T-cell (primary cell): ENCODE results near the gene PPA2. TPM values are rescaled to one million over a fixed set of nuclear protein-coding genes. Genes with fewer than 3 reads are reported as not detected.
A peak's percentile ranks its signal among the peaks of the same experiment; 100 is the strongest.
"Not testable (repeated sequence)": the region's sequence is repeated elsewhere in the genome, so short reads cannot be mapped to it uniquely, and the experiment has no call there.

Experiments
- ATAC-seq, 4 experiments: fragments of 200-7000 bp in 3 of 4; fragments of 150-1000 bp in 1 of 4; cut with Tn5 transposase; replicated peaks in 1 of 4; 1 replicate in 3 of 4; 2 replicates in 1 of 4; pipeline ENCODE4 v1.10.0; 2021; ENCODE audit warnings: moderate library complexity in 3 of 4, mild to moderate bottlenecking in 2 of 4, moderate number of reproducible peaks in 1 of 4
- CTCF ChIA-PET, 2 donors: fragments of 300-600 bp; sonication (Branson Sonifier 250); formaldehyde crosslinking; loops; one replicate each; lab custom pipeline; 2022; ENCODE audit warnings: antibody characterized with exemption in 2 of 2; lab: Charles Lee
- POLR2A ChIA-PET, 2 donors: fragments of 300-600 bp; sonication (Branson Sonifier 250); formaldehyde crosslinking; loops; one replicate each; lab custom pipeline; 2022; ENCODE audit warnings: antibody characterized with exemption in 2 of 2; lab: Charles Lee
- DNase-seq, 35 experiments: peaks; one replicate each; pipeline versions ENCODE4 v3.0.0 to v3.0.0-alpha.2; 2013 to 2023
- H3K27ac ChIP-seq: one replicate; pipeline ENCODE4 v1.5.1; 2013; ENCODE audit warnings: low read length
- H3K27me3 ChIP-seq, 2 experiments: replicated peaks in 1 of 2; 1 replicate in 1 of 2; 2 replicates in 1 of 2; pipeline versions ENCODE4 v1.6.1 to v1.7.0; 2013; ENCODE audit warnings: low read length in 1 of 2, mixed read lengths in 1 of 2; ENCODE audit not compliant: control insufficient read depth in 2 of 2, insufficient read depth in 2 of 2; ENCODE audit errors: extremely low read depth in 1 of 2
- H3K36me3 ChIP-seq, 2 donors: 1 replicate in 1 of 2; 2 replicates in 1 of 2; pipeline versions ENCODE4 v1.6.1 to v1.7.0; 2013; ENCODE audit warnings: low read length in 1 of 2; ENCODE audit not compliant: control insufficient read depth in 2 of 2, insufficient read depth in 1 of 2; ENCODE audit errors: extremely low read depth in 1 of 2
- H3K4me1 ChIP-seq, 2 experiments: 1 replicate in 1 of 2; 2 replicates in 1 of 2; pipeline versions ENCODE4 v1.6.1 to v1.7.0; 2013; ENCODE audit warnings: low read length in 2 of 2, mixed read lengths in 1 of 2; ENCODE audit not compliant: insufficient read depth in 2 of 2, control insufficient read depth in 1 of 2; ENCODE audit errors: extremely low read depth in 1 of 2
- H3K4me3 ChIP-seq, 2 donors: 1 replicate in 1 of 2; 2 replicates in 1 of 2; pipeline versions ENCODE4 v1.5.1 to v1.7.0; 2013; ENCODE audit warnings: mild to moderate bottlenecking in 2 of 2, low read length in 1 of 2, moderate library complexity in 1 of 2; ENCODE audit not compliant: control insufficient read depth in 1 of 2; ENCODE audit errors: extremely low read depth in 1 of 2
- H3K9me3 ChIP-seq: 2 replicates; pipeline ENCODE4 v1.7.0; 2013
- H3K27ac Mint-ChIP-seq, 2 donors: one replicate each; pipeline ENCODE4 v1.8.0; 2020 to 2021; ENCODE audit warnings: mild to moderate bottlenecking in 2 of 2, mixed read lengths in 2 of 2
- H3K27me3 Mint-ChIP-seq, 2 donors: one replicate each; pipeline ENCODE4 v1.8.0; 2021 to 2022; ENCODE audit warnings: mixed read lengths in 2 of 2
- H3K36me3 Mint-ChIP-seq: one replicate; pipeline ENCODE4 v1.8.0; 2021; ENCODE audit warnings: mixed read lengths
- H3K4me1 Mint-ChIP-seq, 3 donors: one replicate each; pipeline ENCODE4 v1.8.0; 2020 to 2022; ENCODE audit warnings: mixed read lengths in 3 of 3, mild to moderate bottlenecking in 1 of 3
- H3K4me3 Mint-ChIP-seq, 3 donors: one replicate each; pipeline ENCODE4 v1.8.0; 2020 to 2022; ENCODE audit warnings: mild to moderate bottlenecking in 3 of 3, mixed read lengths in 3 of 3, moderate library complexity in 3 of 3
- H3K9me3 Mint-ChIP-seq, 3 donors: one replicate each; pipeline ENCODE4 v1.8.0; 2020 to 2022; ENCODE audit warnings: mixed read lengths in 3 of 3
- WGBS: methylation state at CpG from one replicate; pipeline ENCODE4 v1.1.5; 2013; ENCODE audit warnings: missing lambda C conversion rate; ENCODE audit not compliant: insufficient coverage; 5-methylcytosine and 5-hydroxymethylcytosine counted together
- total RNA-seq, 35 experiments: library from RNA in 6 of 35; stranded (reverse) in 6 of 35; fragments of 120-200 nt in 1 of 35; gene quantifications; one replicate each; pipeline versions ENCODE4 v1.2.1 to v1.2.4 and lab custom pipeline; 2013 to 2026

The PPA2 gene
- total RNA-seq, 5 donors from 2014 or later (not counting 1 experiment from before 2014, with no cell fraction given), result 43.0 to 56.4 (median 52.6) TPM

DNA sequence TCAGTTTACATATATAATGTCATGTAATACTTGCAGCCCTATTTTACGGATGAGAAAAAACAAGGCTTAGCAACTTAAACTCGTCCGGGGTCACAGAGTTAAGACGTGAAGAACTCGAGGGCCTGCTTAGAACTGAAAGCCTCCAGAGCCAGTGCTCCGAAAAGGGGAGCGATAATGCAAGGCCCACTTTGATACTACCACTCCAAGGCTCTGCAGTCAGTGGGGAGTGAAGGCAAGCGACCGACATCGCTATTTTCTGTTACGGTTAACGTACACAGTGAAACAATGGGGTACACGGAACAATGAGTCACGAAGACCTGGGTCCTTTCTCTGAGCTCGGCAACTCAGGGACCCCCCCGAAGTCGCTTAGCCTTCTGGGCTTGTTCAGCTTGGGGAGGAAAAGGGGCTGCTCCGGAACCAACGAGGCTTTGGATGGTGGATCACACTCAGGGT, 965 bp downstream of the PPA2 start:
- H3K27me3 Mint-ChIP-seq, result no peaks in the 10 kb centered on the region
- H3K27ac Mint-ChIP-seq, result peak overlapping the region; percentile 97 to 98
- POLR2A ChIA-PET, result interaction anchor here in 1 of 2 donors (0.7 kb wide), 1 partner anchor 12 kb away, joined by 3 read pairs; no protein-coding TSS in a partner anchor
- no peaks in the 10 kb centered on the region for H3K9me3 Mint-ChIP-seq
- no peaks in the 10 kb centered on the region for H3K9me3 ChIP-seq
- H3K4me1 ChIP-seq, result peaks cover 8 to 20% of the 10 kb centered on the region in 2 experiments
- DNase-seq (peak in 4 of 35 experiments; percentile 0 to 72 (median 68)), ATAC-seq (peak in 2 of 4 experiments; percentile 21 to 28)
- CTCF ChIA-PET, result interaction anchor here (0.7 to 3.2 kb wide), 13 partner anchors 9 to 843 kb away, joined by 3 to 21 read pairs (median 3); partner anchors contain the start of genes AIMP1 (in 1 of the 2) and TBCK (in 1 of the 2)
- peak overlapping the region; percentile 99 for H3K4me3 Mint-ChIP-seq
- 17% methylated on average over 15 of the region's 19 CpGs for WGBS
- H3K27ac ChIP-seq, result peak overlapping the region; percentile 86
- peak overlapping the region; percentile 62 to 97 for H3K4me3 ChIP-seq
- H3K27me3 ChIP-seq, result no peaks in the 10 kb centered on the region
- H3K4me1 Mint-ChIP-seq, result peaks cover 51 to 63% (median 51%) of the 10 kb centered on the region in 3 donors
- H3K36me3 Mint-ChIP-seq, result peaks cover 3% of the 10 kb centered on the region
- H3K36me3 ChIP-seq, result no peaks in the 10 kb centered on the region

DNA sequence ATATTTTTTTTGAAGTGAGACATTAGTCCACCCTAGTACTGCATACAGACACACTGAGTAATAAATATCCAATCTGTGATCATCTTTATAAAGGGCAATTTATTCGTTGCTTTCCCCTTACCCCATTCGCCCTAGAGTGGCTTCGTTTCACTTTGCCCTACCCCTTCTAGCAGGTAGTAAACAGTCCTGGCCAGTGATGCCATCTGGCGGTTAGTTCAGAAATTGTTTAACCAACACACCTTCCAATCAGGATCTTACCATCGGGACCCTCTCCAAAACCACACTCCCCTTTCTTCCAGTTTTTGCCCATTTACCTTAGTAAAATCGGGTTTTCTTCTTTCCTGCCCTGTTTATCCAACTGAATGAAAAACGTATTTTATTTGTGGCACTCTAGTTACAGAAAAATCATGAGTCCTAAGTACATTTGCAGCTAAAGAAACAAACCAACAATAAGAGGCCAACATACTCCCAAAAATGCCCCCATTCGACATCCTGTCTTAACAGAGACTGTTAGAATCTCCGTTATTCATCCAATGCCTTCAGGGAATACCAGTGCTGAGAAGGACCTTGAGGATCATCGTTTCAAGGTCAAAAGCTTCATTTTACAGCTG, 2.2 kb downstream of the PPA2 start:
- Histone ChIP-seq H3K27me3 (no peaks in the 10 kb centered on the region), H3K4me1 (peaks cover 8 to 20% of the 10 kb centered on the region in 2 experiments), H3K9me3 (no peaks in the 10 kb centered on the region), H3K27ac (peak overlapping the region; percentile 17), H3K4me3 (no peak overlapping the region), H3K36me3 (peaks cover 1 to 5% of the 10 kb centered on the region in 2 donors)
- peak; percentile 31 to 43 (median 37) for ATAC-seq
- H3K4me1 Mint-ChIP-seq, result peaks cover 60 to 75% (median 60%) of the 10 kb centered on the region in 3 donors
- peak; percentile 5 to 86 (median 61) for DNase-seq
- H3K27me3 Mint-ChIP-seq, result no peaks in the 10 kb centered on the region
- peaks cover 13% of the 10 kb centered on the region for H3K36me3 Mint-ChIP-seq
- 17% methylated on average over 9 of the region's 10 CpGs for WGBS
- POLR2A ChIA-PET, result interaction anchor here in 1 of 2 donors (0.6 kb wide), 1 partner anchor 86 kb away, joined by 3 read pairs; no protein-coding TSS in a partner anchor
- CTCF ChIA-PET, result interaction anchor here (0.6 to 2.6 kb wide), 8 partner anchors 17 to 355 kb away, joined by 3 to 15 read pairs (median 3); partner anchors contain the start of gene GSTCD (in 1 of the 2)
- H3K27ac Mint-ChIP-seq, result peak overlapping the region; percentile 13 to 34
- H3K9me3 Mint-ChIP-seq, result no peaks in the 10 kb centered on the region
- H3K4me3 Mint-ChIP-seq, result peak overlapping the region; percentile 60 to 99 (median 99)

DNA sequence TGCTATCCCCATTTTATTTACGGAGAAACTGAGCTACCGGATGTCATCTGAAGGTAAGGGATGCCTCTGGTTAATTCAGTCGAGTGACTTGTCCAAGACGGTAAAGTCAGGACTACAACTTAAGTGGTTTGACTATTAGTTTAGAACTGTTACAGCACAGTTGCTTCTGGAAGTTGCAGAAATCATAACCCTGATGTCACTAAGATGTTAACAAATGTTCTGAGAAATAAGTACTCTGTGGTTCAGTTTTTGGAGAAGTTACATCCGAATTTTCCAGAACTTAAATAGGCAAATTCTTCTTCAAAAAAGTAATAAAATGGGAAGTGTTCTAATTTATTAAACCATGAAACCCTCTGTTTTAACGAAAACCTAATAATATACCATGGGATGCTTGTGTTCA, 3.1 kb downstream of the PPA2 start:
- DNase-seq (no peak), ATAC-seq (no peak)
- CTCF ChIA-PET, result interaction anchor here (0.6 to 2.6 kb wide), 5 partner anchors 16 to 342 kb away, joined by 3 to 15 read pairs (median 3); partner anchors contain the start of gene GSTCD (in 1 of the 2)
- POLR2A ChIA-PET, result no interaction called here
- Mint-ChIP-seq H3K9me3 (no peaks in the 10 kb centered on the region), H3K36me3 (peaks cover 20% of the 10 kb centered on the region), H3K4me1 (peaks cover 60 to 84% (median 64%) of the 10 kb centered on the region in 3 donors), H3K27ac (no peak overlapping the region), H3K27me3 (no peaks in the 10 kb centered on the region), H3K4me3 (peak overlapping the region in 1 of 3 donors; percentile 99)
- Histone ChIP-seq H3K27me3 (no peaks in the 10 kb centered on the region), H3K36me3 (peaks cover 5 to 8% of the 10 kb centered on the region in 2 donors), H3K27ac (no peak overlapping the region), H3K4me3 (no peak overlapping the region), H3K4me1 (peaks cover 8 to 20% of the 10 kb centered on the region in 2 experiments), H3K9me3 (no peaks in the 10 kb centered on the region)
- 95% methylated on average over 3 of the region's 6 CpGs for WGBS

DNA sequence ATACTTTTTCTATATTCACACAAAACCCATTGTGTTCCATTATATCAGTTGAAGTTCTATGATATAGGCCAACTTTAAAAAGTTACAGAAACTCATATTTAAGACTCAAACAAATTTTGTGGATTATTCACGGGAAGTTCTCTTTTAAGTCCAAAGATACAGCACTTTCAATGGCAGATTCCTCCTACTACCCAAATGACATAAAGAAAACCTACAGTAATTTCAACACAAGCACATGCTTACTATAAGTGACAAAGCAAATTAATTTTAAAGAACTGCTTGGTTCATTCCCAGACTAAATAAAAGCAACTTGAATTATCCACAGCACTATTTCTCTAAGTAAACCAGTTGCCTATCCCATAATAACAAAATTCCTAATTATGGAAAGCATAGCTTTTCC, 4.1 kb downstream of the PPA2 start:
- H3K36me3 ChIP-seq, result peaks cover 5 to 8% of the 10 kb centered on the region in 2 donors
- ChIA-PET CTCF (interaction anchor here in 1 of 2 donors (1.3 to 2.6 kb wide), 2 partner anchors 328 to 341 kb away, joined by 3 to 15 read pairs; no protein-coding TSS in a partner anchor), POLR2A (interaction anchor here in 1 of 2 donors (0.6 kb wide), 1 partner anchor 547 kb away, joined by 4 read pairs; no protein-coding TSS in a partner anchor)
- Mint-ChIP-seq H3K27me3 (no peaks in the 10 kb centered on the region), H3K4me1 (peaks cover 60 to 89% (median 66%) of the 10 kb centered on the region in 3 donors), H3K4me3 (no peak overlapping the region), H3K9me3 (no peaks in the 10 kb centered on the region), H3K27ac (no peak overlapping the region), H3K36me3 (peaks cover 28% of the 10 kb centered on the region)
- no peak overlapping the region for H3K27ac ChIP-seq
- H3K4me1 ChIP-seq, result peaks cover 8 to 20% of the 10 kb centered on the region in 2 experiments
- H3K4me3 ChIP-seq, result no peak overlapping the region
- H3K9me3 ChIP-seq, result no peaks in the 10 kb centered on the region
- 100% methylated on average over 1 of the region's 1 CpG for WGBS
- DNase-seq (no peak), ATAC-seq (no peak)
- no peaks in the 10 kb centered on the region for H3K27me3 ChIP-seq

DNA sequence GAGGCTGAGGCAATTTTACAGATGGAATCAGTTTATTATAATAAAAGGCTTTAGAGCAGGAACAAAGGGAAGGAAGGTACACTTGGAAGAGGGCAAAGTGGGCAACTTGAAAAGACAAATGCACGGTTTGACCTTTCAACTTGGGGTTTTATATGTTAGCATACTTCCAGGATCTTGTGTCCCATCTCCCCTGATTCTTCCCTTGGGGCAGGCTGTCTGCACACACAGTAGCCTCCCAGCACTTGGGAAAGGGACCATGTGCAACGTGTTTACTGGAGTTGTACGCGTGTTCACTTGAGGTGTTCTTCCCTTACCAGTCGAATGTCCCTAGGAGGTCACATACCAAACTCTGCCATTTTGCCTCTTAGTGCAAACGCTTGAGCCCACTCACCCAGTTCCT, 7.3 kb downstream of the PPA2 start:
- DNase-seq, result no peak
- Mint-ChIP-seq H3K36me3 (peaks cover 53% of the 10 kb centered on the region), H3K27ac (no peak overlapping the region), H3K4me1 (peaks cover 59 to 69% (median 62%) of the 10 kb centered on the region in 3 donors), H3K9me3 (no peaks in the 10 kb centered on the region), H3K27me3 (no peaks in the 10 kb centered on the region), H3K4me3 (no peak overlapping the region)
- 94% methylated on average over 5 of the region's 6 CpGs for WGBS
- Histone ChIP-seq H3K27ac (no peak overlapping the region), H3K4me3 (no peak overlapping the region), H3K9me3 (no peaks in the 10 kb centered on the region), H3K4me1 (peaks cover under 1 to 3% of the 10 kb centered on the region in 2 experiments), H3K27me3 (no peaks in the 10 kb centered on the region), H3K36me3 (peaks cover 5 to 8% of the 10 kb centered on the region in 2 donors)
- POLR2A ChIA-PET, result no interaction called here
- CTCF ChIA-PET, result no interaction called here
- ATAC-seq, result no peak

DNA sequence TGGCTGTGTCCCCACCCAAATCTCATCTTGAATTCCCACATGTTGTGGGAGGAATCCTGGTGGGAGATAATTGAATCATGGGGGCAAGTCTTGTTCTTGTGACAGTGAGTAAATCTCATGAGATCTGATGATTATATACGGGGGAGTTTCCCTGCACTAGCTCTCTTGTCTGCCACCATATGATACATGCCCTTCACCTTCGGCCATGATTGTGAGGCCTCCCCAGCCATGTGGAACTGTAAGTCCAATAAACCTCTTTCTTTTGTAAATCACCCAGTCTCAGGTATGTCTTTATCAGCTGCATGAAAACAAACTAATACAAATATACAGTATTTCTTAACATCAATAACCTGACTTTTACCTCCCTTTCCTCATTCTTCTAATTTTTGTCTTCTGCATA, 9.3 kb downstream of the PPA2 start:
- not testable (repeated sequence) for H3K4me3 ChIP-seq, H3K9me3 ChIP-seq, ATAC-seq, H3K4me3 Mint-ChIP-seq, H3K36me3 ChIP-seq, H3K27ac Mint-ChIP-seq, DNase-seq, H3K27ac ChIP-seq, H3K27me3 ChIP-seq, H3K27me3 Mint-ChIP-seq, H3K9me3 Mint-ChIP-seq, H3K4me1 ChIP-seq
- Mint-ChIP-seq H3K4me1 (peaks cover 50 to 55% (median 52%) of the 10 kb centered on the region in 3 donors), H3K36me3 (peaks cover 57% of the 10 kb centered on the region)
- WGBS, result 100% methylated on average over 1 of the region's 2 CpGs
- POLR2A ChIA-PET, result interaction anchor here in 1 of 2 donors (0.6 kb wide), 1 partner anchor 82 kb away, joined by 3 read pairs; no protein-coding TSS in a partner anchor
- CTCF ChIA-PET, result interaction anchor here in 1 of 2 donors (1.7 kb wide), 1 partner anchor 9 kb away, joined by 7 read pairs; the partner anchor contains the start of gene PPA2
